ENCODE measurements around the gene MYH16. TPM values are rescaled to one million over a fixed set of nuclear protein-coding genes. Genes with fewer than 3 reads are reported as not detected.

The MYH16 gene
- total and polyA plus RNA-seq, 2 donors (not counting 1 experiment from before 2014, with no cell fraction given): not detected

GRCh38 chr7:99290980-99291607 lies 18.5 kb downstream of the MYH16 start:
- Mint-ChIP-seq H3K27ac (no peak overlapping the region), H3K27me3 (no peaks in the 10 kb centered on the region), H3K4me1 (no peaks in the 10 kb centered on the region), H3K9me3 (ENCODE audit: insufficient read depth) (no peaks in the 10 kb centered on the region), H3K4me3 (no peak overlapping the region)
- Histone ChIP-seq H3K79me2 (ENCODE audit: control insufficient read depth, insufficient read depth, low read length) (no peaks in the 10 kb centered on the region), H3K9me3 (ENCODE audit: control extremely low read depth in 1 of 3, control insufficient read depth in 2 of 3, insufficient read depth in 1 of 3, low read length in 2 of 3) (no peaks in the 10 kb centered on the region), H2AFZ (ENCODE audit: insufficient read depth, low read depth, low read length, poor library complexity, severe bottlenecking) (no peak overlapping the region), H3K9ac (ENCODE audit: low read length) (no peak overlapping the region), H3K4me1 (ENCODE audit: control insufficient read depth in 2 of 2, insufficient read depth in 2 of 2, low read length in 2 of 2) (no peaks in the 10 kb centered on the region), H3K27ac (ENCODE audit: low read length in 2 of 2) (no peak overlapping the region), H3K36me3 (replicated peaks in 1 of 2; ENCODE audit: control extremely low read depth in 1 of 2, control insufficient read depth in 1 of 2, extremely low read depth in 1 of 2, insufficient read depth in 2 of 2, low read length in 1 of 2) (no peaks in the 10 kb centered on the region), H3K27me3 (replicated peaks in 1 of 4; ENCODE audit: control extremely low read depth in 1 of 4, control insufficient read depth in 3 of 4, insufficient read depth in 4 of 4, low read length in 3 of 4) (no peaks in the 10 kb centered on the region), H4K20me1 (ENCODE audit: control insufficient read depth, insufficient read depth, low read length, poor library complexity, severe bottlenecking) (no peaks in the 10 kb centered on the region), H3K4me2 (replicated peaks; ENCODE audit: low read depth, low read length, poor library complexity, severe bottlenecking) (no peak overlapping the region), H3K4me3 (ENCODE audit: control extremely low read depth in 1 of 5, extremely low read depth in 1 of 5, insufficient read depth in 1 of 5, low read depth in 2 of 5, low read length in 4 of 5) (no peak overlapping the region)
- TF ChIP-seq EZH2 (IDR thresholded peaks at IDR 0.05; ENCODE audit: borderline replicate concordance, insufficient read depth, low read depth, low read length, poor library complexity, severe bottlenecking) (no peak), CTCF (IDR thresholded peaks at IDR 0.05) (no peak)
- DNase-seq (no peak), ATAC-seq (ENCODE audit: low read depth) (no peak)
- WGBS (ENCODE audit: insufficient coverage): 94% methylated on average over 6 of the region's 10 CpGs
- intact Hi-C loops (cut with micrococcal nuclease): no loop called here
- CTCF ChIA-PET: interaction anchor here (1.2 kb wide), 1 partner anchor 22 kb away, joined by 6 read pairs; no protein-coding TSS in a partner anchor
- POLR2A ChIA-PET: no interaction called here

GRCh38 chr7:99292127-99292526 lies 19.5 kb downstream of the MYH16 start:
- H2AFZ ChIP-seq (ENCODE audit: insufficient read depth, low read depth, low read length, poor library complexity, severe bottlenecking): no peak overlapping the region
- POLR2A ChIA-PET: no interaction called here
- TF ChIP-seq CTCF (IDR thresholded peaks at IDR 0.05): no peak
- TF ChIP-seq EZH2 (IDR thresholded peaks at IDR 0.05; ENCODE audit: borderline replicate concordance, insufficient read depth, low read depth, low read length, poor library complexity, severe bottlenecking): no peak
- H3K9ac ChIP-seq (ENCODE audit: low read length): no peak overlapping the region
- H4K20me1 ChIP-seq (ENCODE audit: control insufficient read depth, insufficient read depth, low read length, poor library complexity, severe bottlenecking): no peaks in the 10 kb centered on the region
- H3K9me3 Mint-ChIP-seq (ENCODE audit: insufficient read depth): no peaks in the 10 kb centered on the region
- H3K36me3 ChIP-seq (replicated peaks in 1 of 2; ENCODE audit: control extremely low read depth in 1 of 2, control insufficient read depth in 1 of 2, extremely low read depth in 1 of 2, insufficient read depth in 2 of 2, low read length in 1 of 2): no peaks in the 10 kb centered on the region
- no peaks in the 10 kb centered on the region for H3K4me1 ChIP-seq (ENCODE audit: control insufficient read depth in 2 of 2, insufficient read depth in 2 of 2, low read length in 2 of 2)
- DNase-seq (no peak), ATAC-seq (ENCODE audit: low read depth) (no peak)
- CTCF ChIA-PET: no interaction called here
- no peak overlapping the region for H3K4me2 ChIP-seq (replicated peaks; ENCODE audit: low read depth, low read length, poor library complexity, severe bottlenecking)
- no peaks in the 10 kb centered on the region for H3K4me1 Mint-ChIP-seq
- no peaks in the 10 kb centered on the region for H3K9me3 ChIP-seq (ENCODE audit: control extremely low read depth in 1 of 3, control insufficient read depth in 2 of 3, insufficient read depth in 1 of 3, low read length in 2 of 3)
- no peak overlapping the region for H3K4me3 Mint-ChIP-seq
- WGBS (ENCODE audit: insufficient coverage): 94% methylated on average over 14 of the region's 14 CpGs
- no peak overlapping the region for H3K4me3 ChIP-seq (ENCODE audit: control extremely low read depth in 1 of 5, extremely low read depth in 1 of 5, insufficient read depth in 1 of 5, low read depth in 2 of 5, low read length in 4 of 5)
- no peak overlapping the region for H3K27ac ChIP-seq (ENCODE audit: low read length in 2 of 2)
- intact Hi-C loops (cut with micrococcal nuclease): no loop called here
- H3K27me3 Mint-ChIP-seq: no peaks in the 10 kb centered on the region
- no peaks in the 10 kb centered on the region for H3K27me3 ChIP-seq (replicated peaks in 1 of 4; ENCODE audit: control extremely low read depth in 1 of 4, control insufficient read depth in 3 of 4, insufficient read depth in 4 of 4, low read length in 3 of 4)
- no peak overlapping the region for H3K27ac Mint-ChIP-seq
- no peaks in the 10 kb centered on the region for H3K79me2 ChIP-seq (ENCODE audit: control insufficient read depth, insufficient read depth, low read length)

All from B cell (primary cell).